ENCODE results near the gene ZFYVE28. TPM values are rescaled to one million over a fixed set of nuclear protein-coding genes. Genes with fewer than 3 reads are reported as not detected.

Gene ZFYVE28
- total RNA-seq, 1 donor from 2014 or later: 3.6 TPM

DNA sequence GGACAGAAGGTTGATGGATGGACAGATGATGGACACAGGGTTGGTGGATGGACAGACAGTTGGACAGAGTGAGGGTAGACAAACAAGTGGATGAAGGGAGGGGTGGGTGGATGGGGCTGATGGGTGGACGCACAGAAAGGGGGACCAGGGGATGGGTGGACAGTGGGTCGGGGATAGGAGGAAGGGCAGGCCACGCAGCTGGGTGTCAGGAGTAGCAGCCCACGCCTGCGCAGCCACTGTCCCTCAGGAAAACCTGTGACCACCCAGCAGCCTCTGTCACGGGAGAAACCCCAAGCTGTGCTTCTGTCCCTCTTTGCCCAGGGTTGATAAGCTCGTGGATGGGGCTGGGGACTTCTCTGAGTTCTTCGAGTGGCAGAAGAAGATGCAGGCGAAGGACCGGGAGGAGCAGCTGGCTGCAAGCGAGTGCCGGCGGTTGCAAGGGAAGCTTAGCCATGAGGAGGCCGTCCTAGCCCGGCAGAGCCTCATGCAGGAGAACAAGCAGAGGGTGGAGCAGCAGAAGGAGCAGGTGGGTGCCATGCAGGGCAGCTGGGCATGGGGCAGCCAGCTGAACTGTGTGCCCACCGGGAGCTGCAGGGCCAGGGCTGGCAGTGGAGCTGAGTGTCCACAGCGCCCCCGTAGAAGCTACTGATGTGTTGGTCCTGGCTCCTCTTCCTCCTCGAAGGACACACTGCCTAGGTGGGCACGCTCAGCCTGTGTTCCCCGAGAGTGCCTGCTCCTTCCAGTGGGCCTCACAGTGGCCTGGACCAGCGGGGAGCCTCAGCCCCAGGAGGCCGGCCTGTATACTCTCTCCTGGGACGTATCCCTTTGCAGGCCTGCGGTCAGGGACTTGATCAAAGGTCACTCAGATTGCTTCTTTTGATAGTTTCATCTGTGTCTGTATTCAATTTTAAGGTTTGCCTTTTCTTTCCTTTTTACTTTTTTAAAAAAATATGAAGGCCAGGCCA is 33.7 kb upstream of the ZFYVE28 start:
- Mint-ChIP-seq H3K4me3 (no peak overlapping the region), H3K27ac (no peak overlapping the region), H3K36me3 (no peaks in the 10 kb centered on the region), H3K4me1 (ENCODE audit: unreplicated experiment) (peaks cover 5% of the 10 kb centered on the region), H3K27me3 (no peaks in the 10 kb centered on the region), H3K9me3 (no peaks in the 10 kb centered on the region)
- TF ChIP-seq, protein P1, sequence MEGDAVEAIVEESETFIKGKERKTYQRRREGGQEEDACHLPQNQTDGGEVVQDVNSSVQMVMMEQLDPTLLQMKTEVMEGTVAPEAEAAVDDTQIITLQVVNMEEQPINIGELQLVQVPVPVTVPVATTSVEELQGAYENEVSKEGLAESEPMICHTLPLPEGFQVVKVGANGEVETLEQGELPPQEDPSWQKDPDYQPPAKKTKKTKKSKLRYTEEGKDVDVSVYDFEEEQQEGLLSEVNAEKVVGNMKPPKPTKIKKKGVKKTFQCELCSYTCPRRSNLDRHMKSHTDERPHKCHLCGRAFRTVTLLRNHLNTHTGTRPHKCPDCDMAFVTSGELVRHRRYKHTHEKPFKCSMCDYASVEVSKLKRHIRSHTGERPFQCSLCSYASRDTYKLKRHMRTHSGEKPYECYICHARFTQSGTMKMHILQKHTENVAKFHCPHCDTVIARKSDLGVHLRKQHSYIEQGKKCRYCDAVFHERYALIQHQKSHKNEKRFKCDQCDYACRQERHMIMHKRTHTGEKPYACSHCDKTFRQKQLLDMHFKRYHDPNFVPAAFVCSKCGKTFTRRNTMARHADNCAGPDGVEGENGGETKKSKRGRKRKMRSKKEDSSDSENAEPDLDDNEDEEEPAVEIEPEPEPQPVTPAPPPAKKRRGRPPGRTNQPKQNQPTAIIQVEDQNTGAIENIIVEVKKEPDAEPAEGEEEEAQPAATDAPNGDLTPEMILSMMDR (conservative IDR thresholded peaks at IDR 0.05): no peak
- no peak for DNase-seq (ENCODE audit: extremely low spot score, unreplicated experiment)

DNA sequence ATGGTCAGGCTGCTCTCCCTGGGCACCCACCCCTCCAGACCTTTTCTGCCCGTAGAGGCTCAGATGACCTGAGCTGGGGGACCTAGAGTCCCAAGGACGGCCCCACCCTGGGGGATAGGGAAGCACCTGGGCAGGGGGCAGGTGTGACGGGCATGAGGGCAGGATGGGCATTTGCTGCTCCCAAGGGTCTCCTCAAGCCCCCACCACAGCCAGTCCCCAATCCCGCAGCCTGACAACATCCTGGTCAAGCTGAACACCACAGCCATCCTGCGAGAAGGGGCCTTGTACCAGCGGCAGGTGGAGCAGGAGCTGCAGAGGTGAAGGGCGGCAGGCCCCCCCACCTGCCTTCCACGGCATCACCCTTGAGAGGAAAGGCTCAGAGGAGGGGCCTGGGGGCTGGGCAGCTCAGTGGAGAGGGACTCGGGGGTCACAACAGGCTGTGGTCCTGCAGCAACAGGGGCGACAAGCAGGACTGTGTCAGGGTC is 32.6 kb upstream of the ZFYVE28 start:
- Mint-ChIP-seq H3K4me3 (no peak overlapping the region), H3K4me1 (ENCODE audit: unreplicated experiment) (peaks cover 5% of the 10 kb centered on the region), H3K27me3 (no peaks in the 10 kb centered on the region), H3K36me3 (no peaks in the 10 kb centered on the region), H3K9me3 (no peaks in the 10 kb centered on the region), H3K27ac (no peak overlapping the region)
- TF ChIP-seq, protein P1 (conservative IDR thresholded peaks at IDR 0.05): no peak
- DNase-seq (ENCODE audit: extremely low spot score, unreplicated experiment): no peak

DNA sequence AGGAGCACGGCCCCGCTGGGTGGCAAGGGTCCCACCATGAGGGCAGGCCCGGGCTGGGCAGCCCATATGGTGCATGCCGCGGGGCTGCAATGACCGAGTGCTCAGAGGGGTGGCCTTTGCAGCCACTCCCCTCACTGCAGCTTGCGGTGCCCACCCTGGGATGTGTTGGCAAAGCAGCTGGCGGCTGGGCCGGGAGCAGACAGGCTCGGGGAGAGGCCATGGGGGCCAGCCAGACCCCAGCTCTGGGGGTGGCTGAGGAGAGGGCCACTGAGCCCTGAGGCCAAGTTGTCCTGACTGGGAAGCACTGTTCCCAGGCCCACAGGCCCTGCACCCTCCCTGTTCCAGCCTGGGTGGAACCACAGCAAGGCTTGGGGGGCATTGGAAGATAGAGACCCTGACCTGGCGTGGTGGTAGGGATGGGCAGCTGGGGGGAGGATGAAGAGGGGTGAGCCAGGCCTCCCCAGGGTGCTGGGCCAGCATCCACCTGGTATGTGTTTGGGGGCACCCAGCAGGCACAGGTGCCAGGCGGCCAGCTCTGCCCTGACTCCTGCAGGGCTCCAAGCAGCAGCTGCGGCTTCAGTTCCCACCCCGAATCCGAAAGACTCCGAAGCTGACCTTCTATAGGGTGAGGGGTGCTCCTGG is 32.1 kb upstream of the ZFYVE28 start:
- H3K9me3 Mint-ChIP-seq: no peaks in the 10 kb centered on the region
- DNase-seq (ENCODE audit: extremely low spot score, unreplicated experiment): no peak
- TF ChIP-seq, protein P1 (conservative IDR thresholded peaks at IDR 0.05): no peak
- no peak overlapping the region for H3K4me3 Mint-ChIP-seq
- H3K36me3 Mint-ChIP-seq: no peaks in the 10 kb centered on the region
- no peaks in the 10 kb centered on the region for H3K27me3 Mint-ChIP-seq
- peaks cover 5% of the 10 kb centered on the region for H3K4me1 Mint-ChIP-seq (ENCODE audit: unreplicated experiment)
- no peak overlapping the region for H3K27ac Mint-ChIP-seq

DNA sequence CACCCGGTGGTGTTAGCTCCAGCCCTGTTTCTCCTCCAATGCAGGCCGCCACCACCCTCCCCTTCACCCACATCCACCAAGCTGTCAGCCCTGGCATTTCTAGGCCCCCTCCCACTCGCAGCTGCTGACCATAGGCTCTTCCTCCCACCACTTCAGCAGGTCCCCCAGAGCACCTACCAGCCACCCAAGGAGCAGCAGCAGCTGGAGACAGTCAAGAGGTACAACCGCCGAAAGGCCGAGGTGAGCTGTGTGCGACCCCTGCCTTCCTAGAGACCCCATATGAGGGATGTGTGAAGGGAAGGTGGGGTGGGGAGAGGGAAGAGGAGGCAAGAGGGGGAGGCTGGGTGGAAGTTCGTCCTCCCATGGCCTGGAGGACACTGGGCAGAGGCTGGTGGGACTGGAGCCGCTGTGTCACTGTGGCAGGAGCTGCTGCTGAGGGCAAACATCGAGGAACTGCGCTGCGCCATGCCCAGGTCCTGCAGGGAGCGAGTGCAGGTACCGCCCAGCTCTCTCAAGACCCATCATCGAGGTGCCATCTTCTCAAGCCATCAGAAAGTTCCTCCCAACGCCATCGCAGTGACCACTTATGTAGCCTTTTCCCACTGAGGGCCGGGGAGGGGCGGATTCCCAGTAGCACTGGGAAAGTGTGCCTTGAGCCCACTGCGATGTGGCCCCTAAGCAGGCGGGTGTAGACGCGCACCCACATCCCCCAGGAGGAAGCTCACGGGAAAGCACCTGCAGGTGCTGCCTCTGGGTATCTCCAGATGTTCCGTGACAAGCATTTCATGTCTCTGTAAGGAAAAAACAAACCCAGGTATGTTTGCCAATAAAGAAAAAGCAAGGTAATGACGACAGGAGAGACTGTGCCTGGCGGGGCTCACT is 31.3 kb upstream of the ZFYVE28 start:
- DNase-seq (ENCODE audit: extremely low spot score, unreplicated experiment): no peak
- H3K4me1 Mint-ChIP-seq (ENCODE audit: unreplicated experiment): peaks cover 5% of the 10 kb centered on the region
- H3K27ac Mint-ChIP-seq: no peak overlapping the region
- H3K27me3 Mint-ChIP-seq: no peaks in the 10 kb centered on the region
- no peak overlapping the region for H3K4me3 Mint-ChIP-seq
- TF ChIP-seq, protein P1 (conservative IDR thresholded peaks at IDR 0.05): no peak
- no peaks in the 10 kb centered on the region for H3K9me3 Mint-ChIP-seq
- H3K36me3 Mint-ChIP-seq: no peaks in the 10 kb centered on the region

DNA sequence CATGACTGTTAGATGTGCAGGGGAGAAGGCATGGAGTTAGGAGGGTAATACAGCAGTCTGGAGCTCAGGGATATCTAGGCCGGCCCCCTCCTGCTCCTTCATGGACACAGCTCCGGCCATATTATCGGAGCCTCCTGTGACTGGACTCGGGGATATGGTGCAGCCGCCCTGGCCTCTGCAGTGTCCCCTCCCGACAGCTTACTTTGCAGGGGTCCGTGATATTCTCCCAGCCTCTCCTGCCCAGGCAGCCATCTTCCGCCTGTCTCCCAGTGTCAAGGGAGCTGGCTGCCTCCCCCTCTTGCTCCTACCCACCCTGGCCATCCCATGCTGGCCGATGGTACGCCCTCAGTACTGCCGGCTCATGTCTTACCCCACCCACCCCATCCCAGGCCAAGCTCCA is 30.6 kb upstream of the ZFYVE28 start:
- H3K9me3 Mint-ChIP-seq: no peaks in the 10 kb centered on the region
- no peak overlapping the region for H3K4me3 Mint-ChIP-seq
- no peak overlapping the region for H3K27ac Mint-ChIP-seq
- peaks cover 5% of the 10 kb centered on the region for H3K4me1 Mint-ChIP-seq (ENCODE audit: unreplicated experiment)
- TF ChIP-seq, protein P1 (conservative IDR thresholded peaks at IDR 0.05): no peak
- no peak for DNase-seq (ENCODE audit: extremely low spot score, unreplicated experiment)
- no peaks in the 10 kb centered on the region for H3K36me3 Mint-ChIP-seq
- H3K27me3 Mint-ChIP-seq: no peaks in the 10 kb centered on the region
